Activated T-cell treated with anti-CD3 and anti-CD28 coated beads for 4 hours (primary cell): ENCODE measurements around the gene NACC1.

ENCODE experiments used
- DNase-seq: peaks from one replicate; pipeline ENCODE4 v3.0.0-alpha.2; 2020

Gene NACC1

DNA sequence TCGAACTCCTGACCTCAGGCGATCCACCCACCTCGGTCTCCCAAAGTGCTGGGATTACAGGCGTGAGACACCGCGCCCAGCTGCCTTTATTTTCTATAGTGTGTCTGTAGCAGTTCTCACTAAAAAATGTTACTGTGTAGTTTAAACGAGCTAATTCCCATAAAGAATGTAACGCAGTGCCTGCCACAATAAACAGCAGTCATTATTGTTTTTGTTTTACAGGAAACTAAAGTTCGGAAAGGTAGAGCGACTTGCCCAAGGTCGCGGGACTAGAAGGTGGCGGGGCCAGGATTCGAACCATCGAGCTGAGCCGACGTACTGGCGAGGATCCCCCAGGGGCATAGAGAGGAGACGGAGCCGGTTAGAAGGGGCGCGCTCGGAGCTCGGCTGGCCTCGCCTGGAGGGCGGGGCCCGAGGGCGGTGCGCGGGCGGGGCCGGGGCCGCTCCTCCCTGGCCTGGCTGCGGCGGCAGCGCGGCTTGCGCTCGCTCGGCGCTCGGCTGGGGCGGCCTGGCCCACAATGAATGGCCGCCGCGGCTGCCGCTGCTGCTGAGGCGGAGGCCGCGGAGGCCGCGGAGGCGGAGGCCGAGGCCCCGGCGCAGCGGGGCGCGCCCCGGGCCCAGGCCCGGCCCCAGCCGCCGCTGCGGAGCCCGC, at the start of gene NACC1:
Gene NACC1, plus strand, starts transcription at position 493 of the 652 bp plus-strand sequence. CDS start 16,944 bp downstream, outside the sequence.
- peak; percentile 84 for DNase-seq

DNA sequence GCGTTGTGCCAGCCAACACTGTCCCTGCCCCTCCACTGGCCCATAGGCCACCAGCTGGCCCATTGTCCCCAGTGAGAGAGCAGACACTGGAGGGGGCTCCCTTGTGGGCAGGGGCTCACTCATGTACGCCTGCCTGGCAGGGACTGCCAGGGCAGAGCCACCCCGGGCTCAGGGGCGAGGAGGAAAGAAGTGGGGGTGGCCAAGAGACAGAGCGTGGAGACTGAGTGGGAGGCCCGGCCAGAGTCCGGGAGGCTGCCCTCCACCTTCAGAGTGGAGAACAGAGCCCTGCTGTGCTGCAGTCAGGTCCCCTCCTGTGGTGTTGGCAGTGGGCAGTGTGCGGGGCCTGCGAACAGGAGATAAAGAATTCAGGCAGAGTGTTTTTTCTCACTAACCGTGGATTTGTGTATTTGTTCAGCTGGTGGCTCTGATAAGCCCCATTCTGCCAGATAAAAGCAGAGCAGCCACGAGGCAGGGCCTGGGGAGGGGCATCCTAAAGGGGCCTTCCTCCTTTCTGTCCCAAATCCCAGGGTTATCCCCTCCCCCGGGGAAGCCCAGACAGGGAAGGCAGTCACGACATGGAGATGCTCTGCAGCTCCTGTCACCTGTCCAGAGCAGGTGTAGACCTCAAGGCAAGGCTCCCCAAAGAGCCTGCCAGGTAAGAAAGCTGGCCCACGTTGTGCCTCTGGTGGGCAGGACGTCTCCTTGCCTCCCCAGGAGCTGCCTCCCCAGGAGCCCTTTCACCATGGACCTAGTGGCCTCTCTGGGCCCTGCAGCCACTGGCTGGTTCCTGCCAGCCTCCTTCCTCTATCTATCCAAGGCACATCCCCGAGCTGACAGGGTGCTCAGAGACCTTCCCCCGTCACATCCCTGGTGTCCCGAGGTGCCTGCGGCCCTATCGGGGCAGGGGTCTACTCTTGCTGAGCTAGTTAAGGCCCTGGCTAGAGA, 48.4 kb upstream of the NACC1 start:
- no peak for DNase-seq

DNA sequence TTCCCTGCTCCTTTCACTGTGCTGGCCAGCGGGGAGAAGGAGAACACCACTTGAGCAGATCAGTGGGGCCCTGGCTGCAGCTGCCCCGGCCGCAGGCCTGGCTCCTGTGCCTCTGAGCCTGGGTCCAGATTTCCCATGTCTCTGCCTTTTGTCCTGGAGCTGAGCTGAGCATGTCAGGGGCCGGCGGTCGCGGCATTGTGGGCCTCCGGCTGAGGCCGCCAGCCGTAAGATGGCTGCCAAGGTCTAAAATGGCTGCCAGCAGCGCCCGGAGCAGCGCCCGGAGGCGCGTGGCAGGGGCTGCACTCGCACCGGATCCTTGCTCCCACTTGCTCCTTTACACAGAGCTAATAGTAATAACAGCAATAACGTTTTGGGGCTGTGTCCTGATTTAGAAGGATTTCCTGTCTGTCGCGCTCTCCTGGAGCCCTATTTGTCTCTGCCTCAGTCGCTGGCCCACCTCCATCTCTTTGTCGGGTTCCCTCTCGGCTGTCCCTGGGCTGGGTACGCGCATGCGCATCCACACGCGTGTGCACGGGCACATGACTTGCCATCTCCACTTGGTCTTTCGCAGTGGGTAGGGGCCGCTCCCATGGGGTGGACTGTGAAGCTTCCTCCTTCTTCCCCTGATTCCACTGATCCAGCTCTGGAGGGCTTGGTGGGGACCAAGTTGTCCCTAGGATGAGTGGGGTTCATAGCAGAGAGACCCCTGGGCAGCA, 47.5 kb upstream of the NACC1 start:
- DNase-seq, result no peak

DNA sequence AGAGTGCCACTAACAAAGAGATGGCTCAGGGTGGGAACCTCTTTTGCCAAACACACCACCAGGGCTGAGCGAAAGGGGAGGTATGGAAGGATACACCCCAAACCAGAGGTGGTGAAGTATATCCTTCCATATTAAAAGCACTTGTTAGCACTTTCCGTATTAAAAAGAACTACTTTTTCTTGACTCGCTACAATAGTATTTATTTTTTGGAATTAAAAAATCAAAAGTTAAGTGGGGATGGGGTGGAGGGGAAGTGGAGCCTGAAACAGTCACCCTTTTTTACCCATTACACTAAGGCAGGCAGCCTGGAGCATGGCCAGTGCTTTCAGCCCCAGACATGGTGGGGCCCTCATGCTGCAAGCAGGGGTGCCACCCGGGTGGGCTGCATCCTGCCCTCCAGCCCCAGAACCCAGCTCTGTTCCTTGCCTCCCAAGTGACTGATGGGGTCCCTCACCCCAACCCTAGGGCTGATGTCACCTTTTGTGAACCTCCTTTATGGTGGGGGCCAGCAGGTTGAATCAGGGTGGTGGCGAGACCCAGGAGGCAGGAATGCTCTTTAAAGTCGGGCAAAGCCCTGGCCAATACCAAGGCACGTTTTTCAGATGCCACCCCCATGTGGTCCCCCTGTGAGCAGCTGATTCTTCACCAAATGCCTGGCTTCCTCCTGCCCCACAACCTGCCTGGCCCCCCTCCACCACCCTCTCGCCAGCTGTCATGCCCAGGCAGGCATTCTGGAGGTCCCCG, 46.4 kb upstream of the NACC1 start:
- no peak for DNase-seq

DNA sequence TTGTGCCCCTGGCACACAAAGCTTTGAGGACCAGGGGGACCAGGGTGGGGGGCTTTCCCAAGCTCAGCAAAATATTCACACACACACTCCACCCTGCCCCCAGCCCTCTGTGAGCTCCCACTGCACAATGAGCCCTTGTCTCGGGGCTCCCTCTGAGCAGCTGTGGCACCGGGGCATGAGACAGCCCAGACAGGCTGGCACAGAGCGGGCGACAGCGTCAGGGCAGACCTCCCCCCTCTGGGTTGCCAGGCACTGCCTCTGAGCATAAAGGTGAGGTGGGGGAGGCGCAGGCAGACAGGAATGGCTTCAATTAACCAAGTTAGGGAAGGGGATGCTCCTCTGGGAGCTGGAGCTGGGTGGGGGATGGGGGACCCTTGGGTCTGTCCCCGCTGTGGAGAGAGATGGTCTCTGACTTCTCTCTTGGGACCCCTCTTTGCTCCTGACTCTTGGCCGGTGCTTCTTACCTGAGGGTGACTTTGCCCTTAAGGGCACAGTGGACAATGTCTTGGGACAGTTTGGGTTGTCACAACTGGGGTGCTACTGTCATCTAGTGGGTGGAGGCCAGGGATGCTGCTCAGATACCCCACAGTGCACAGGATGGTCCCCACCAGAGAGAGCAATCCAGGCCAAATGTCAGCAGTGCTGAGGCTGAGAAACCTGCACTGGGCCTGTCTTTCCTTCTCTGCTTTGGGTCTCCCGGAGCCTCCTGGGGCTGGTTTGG, 45.7 kb upstream of the NACC1 start:
- no peak for DNase-seq

DNA sequence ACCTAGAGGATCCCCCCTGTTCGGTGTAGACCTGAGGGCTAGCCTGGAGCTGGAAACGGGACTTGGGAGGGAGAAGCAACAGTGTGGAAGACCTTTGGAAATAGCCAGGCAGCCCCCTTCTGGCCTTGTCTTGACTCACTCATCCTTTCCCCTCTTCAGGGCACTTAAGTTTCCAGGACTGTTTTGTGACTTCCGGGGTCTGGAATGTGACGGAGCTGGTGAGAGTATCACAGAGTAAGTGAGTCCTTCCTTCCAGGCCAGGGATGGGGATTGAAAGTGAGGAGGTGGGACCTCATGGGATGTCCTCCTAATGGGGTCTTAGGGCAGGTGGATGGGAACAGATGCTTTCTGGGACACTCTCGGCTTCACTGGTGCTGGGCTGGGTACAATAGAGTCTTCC, 44.8 kb upstream of the NACC1 start:
- no peak for DNase-seq

DNA sequence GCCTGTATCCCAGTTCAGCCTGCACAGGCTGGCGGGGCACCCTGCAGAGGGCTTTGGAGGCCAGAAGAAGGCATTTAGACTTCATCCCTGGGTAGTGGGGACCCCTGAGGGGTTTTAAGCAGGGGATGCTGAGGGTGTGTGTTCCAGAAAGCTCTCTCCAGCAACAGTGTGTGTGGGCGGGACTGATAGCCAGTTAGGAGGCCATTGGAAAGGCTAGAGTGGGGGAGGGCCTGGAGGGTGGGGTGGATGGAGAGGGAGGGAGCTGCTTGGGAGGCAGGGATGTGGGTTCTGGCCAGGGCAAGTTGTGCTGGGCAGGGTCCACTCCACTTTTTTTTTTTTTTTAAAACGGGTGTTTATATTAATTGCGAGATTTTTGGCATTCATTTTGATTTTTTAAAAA, 43.7 kb upstream of the NACC1 start:
- DNase-seq, result no peak

DNA sequence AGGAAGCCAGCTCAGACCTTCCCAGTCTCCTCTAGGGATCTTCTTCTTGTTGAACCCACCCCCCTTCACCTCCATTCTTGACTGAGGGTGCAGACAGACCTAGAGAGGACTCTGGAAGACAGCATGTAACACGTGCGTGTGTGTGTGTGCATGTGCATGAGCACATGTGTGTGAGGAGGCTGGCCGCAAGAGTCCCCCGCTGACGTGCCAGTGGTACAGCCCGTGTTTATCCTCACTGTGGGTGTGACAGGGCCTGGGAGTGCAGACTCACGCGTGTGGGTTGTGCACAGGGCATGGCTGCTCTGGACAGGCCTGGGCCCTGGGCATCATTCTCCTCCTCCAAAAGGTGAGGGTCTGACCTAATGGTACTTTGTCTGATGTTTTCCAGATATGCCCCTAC, 41.7 kb upstream of the NACC1 start:
- DNase-seq, result no peak

DNA sequence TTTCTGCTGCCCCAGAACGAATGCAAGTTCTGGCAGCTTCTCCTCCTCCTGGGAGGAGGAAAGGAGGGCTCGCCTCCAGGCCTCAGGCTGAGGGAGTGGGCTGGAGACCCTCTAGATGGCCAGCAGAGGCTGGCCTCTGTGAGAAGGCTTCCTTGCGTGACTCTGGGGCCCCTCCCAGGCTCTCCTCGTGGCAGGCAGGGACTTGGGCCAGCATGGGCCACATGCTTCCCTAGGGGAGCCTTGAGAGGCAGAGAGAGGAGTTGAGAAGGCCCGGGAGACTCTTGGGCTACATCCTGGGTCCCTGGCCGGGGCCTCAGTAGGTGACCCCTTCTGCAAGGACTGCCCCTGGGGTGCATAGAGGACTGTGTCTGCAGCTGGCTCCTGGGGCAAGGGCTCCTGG, 41.3 kb upstream of the NACC1 start:
- no peak for DNase-seq

DNA sequence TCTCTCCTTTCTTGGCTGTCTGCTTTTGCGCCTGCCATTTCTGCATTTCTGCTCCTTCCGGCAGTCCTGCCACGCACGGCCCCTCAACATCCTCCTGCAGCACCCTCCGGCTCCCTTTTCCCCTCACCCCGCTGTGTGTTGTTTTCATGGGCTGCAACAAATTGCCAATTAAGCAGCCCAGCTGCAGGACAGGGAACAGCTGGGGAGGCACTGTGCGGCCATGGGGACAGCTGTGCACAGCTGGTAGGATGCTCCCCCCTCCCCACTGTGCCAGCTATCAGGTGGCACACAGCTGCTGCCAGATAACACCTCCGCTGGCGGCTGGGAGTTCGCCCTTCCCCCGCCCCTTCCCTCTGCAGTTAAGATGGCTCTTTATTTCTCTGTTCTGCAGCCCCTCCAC, 40.8 kb upstream of the NACC1 start:
- DNase-seq, result no peak

DNA sequence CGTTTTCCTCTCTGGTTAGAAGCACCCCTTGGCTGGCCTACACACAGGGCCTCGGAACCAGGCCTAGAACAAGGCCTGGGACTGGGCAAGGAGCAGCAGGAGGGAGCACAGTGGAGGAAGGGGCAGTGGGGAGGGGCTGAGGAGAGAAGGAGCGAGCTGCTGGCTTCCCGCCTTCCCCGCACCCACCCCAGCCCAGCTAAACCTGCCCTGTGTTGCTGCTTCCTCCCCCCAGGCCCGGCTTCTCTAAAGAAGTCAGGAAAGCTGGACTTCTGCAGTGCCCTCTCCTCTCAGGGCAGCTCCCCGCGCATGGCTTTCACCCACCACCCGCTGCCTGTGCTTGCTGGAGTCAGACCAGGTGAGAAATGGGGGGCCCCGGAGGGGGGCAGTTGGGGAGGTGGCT, 39.7 kb upstream of the NACC1 start:
- DNase-seq, result no peak

DNA sequence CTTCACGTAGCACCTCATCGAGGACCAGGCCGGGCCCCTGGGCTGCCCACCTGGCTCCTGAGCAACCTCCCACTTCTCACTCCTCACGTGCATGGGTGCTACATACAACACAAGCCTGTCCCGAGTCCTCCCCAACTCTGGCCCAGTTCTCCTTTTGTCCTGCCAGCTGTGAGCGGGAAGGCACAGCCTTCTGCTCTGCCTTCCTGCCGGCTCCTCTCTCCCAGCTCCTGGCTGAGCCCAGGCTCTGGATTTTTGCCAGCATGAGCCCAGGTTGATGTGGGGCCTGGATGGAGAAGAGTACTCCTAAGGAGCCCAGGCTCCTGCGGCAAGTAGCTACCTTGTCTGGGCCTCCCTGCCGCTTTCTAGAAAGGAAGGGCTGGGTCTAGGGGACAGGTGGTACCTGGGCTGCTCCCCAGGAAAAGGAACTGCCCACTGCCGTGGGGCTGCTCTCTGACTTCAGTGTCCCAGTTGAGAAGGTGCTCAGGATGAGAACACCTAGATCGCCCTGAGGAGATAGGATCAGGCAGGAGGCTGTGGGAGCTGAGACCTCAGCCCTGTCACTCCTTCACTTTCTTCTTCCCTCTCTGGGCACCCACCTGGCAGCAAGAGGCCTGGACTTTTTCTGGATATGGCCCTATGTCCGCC, 39.0 kb upstream of the NACC1 start:
- no peak for DNase-seq

DNA sequence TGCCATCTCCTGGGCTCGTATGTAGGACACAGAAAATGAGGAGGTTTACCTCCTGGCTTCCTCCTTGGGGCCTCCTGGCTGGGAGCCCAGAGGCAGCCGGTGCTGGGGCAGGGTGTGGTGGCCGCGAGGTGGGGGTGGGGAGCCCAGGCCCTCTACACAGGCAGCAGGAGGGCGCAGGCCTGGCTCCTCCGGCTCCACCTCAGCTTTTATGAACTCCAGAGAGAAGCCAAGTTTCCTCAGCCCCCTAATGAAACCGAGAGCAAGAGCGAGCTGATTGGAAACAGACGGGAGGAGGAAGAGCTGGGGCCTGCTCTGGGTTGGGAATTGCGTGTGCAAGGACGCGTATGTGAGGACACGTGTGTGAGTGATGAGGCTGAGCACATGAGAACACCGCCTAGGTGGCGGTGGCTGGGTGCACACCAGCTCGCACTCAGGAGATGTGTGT, 38.5 kb upstream of the NACC1 start:
- no peak for DNase-seq

DNA sequence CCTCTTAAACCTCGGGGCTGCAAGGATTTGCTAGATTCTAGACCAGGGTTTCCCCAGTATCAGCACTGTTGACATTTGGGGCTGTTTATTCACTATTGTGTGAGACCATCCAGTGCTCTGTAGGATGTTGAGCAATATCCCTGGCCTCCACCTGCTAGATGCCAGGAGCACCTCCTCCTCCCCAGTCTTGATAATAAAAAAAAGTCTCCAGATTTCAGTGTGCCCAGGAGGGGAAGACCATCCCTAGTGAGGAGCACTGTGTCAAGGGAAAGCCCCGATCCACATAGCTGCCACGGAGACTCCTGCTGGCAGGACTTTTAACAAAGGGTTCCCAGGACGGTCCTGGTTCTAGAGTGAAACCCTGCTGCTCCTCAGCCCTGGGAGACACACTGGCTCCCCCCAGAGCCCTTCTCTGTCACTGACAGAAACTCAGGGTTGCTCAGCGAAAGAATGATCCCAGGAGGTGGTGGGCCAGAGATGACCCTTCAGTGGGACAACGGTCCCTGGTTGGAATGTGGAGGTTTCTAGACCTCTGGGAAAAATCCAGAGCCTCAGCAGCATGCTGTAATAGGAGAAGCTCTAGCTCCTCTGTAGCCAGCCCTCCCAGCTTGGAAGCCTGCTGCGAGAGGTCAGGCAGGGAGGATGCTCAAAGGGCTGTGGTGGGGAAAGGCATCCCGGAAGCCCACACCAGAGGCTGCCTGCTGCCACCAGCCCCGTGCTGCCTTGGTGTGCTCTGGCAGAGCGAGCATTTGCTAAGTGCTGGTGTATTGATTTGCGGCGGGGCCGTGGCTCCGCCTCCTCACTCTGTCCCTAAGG, 35.7 kb upstream of the NACC1 start:
- no peak for DNase-seq

DNA sequence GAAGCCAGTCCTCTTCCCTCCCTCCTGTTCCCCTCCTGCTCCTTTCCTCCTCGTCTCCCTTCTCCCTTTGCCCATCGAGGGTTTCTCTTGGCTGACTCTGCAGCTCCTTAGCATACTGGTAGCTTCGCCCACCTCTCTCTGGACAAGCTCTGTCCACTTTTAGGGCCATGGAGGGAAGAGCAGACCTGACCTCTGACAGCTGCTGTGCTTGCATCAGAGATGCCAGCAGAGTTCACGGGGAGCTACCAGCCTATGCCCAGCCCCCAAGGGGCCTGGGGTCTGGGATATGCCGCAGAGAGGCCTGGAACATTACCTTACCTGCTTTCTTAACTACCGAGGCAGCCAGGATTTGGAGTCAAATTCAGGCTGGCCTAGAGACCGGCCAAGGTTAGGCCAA, 35.1 kb upstream of the NACC1 start:
- DNase-seq, result no peak

DNA sequence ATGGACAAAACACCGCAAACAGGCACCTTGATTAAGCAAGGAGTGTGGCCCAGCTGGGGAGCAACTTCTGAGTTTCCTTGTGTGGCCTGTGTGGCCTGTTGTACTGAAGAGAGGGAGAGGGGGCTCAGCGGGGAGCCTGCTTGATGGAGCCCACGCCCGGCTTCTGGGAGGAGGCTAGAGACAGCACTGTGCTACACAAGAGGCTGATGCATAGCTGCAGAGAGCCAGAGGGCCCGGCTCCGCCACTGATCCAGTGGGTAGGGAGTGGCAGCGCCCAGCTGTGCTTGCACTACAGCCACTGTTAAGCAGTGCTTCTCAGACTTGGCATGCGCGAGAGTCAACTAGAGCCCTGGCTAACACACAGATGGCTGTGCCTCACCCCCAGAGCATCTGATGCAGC, 34.4 kb upstream of the NACC1 start:
- DNase-seq, result no peak

DNA sequence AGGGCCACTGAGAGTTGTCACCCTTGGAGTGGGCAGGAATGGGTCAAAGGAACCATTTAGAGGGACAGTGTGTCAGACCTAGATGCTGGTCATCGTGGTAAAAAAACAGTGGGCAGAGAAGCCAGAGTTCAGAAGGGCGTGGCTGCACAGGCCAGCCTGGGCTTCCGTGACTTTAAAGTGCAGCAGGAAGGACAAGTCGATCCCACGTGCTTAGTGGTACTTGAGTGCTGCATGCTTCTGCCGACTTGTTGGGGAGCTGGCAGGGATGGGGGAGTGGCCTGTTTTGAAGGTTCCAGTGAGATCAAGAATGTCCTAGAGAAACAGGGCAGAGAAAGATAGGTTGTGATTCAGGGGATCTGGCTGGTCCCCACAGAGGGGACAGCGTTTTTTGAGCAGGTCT, 32.4 kb upstream of the NACC1 start:
- DNase-seq, result no peak

DNA sequence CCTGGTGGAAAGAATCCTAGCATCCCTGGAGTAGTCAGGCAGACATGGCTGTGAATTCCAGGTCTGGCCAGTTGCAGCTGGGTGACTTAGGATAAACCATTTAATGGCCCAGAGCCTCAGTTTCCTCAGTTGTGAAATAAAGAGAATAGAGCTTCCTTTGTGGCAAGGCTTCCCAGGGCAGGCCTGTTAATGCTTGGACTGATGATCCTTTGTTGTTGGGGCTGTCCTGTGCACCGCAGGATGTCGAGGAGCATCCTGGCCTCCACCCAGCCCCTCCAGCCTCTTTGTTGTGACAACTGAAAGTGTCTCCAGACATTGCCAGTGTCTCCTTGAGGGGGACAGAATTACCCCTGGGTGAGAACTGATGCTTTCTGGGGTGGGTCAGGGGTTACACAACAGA, 31.7 kb upstream of the NACC1 start:
- no peak for DNase-seq

DNA sequence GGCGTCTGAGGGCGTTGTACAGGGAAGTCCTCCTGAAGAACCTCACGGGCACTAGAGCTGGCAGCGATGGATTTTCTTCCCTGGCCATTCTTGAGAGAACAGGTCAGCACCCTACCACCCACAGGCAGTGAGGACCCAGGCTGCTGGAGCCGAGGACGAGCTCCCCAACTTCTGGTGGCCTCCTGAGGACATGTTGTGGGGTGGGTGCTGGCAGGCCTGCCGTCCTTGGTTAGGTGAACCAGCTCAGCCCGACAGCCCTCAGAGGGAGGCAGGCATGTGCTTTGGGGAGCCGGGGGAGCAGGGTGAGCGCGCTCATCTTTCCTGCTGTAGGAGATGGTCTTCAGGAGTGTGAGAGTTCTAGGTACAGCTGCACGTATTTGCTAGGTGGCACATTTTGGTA, 30.8 kb upstream of the NACC1 start:
- no peak for DNase-seq

DNA sequence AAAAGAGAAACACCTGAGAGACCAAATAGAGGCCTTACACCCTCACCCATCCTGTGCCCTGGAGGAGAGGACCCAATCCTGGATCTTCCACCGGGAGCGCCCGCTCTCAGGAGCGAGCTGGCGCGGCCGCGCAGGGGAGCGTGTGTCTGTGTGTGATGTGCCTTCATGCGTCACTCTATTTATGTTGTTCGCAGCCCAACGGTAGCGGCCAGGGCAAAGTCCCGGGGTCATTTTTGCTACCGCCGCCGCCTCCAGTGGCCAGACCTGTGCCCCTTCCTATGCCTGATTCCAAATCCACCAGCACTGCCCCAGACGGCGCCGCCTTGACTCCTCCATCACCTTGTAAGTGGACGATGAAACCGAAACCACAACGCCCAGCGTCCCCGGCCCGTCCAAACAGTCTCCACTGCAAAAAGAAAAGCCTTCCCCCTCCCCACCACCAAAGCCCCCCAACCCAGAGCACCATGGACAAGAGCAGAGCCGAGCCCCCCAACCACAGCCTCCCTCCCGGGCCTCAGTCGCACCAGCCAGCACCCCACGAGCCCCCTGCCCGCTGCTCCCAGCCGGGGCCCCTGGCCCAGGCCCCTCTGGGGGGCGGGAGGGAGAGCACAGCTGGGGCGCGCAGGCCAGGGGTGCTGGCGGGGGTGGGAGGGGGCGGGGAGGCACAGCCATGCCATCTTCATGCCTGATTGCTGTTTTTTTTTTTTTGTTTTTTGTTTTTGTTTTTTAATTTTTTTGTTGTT, 30.1 kb upstream of the NACC1 start:
- DNase-seq, result no peak
